Measurements from ENCODE around the gene CDK5RAP1.

Gene CDK5RAP1

DNA sequence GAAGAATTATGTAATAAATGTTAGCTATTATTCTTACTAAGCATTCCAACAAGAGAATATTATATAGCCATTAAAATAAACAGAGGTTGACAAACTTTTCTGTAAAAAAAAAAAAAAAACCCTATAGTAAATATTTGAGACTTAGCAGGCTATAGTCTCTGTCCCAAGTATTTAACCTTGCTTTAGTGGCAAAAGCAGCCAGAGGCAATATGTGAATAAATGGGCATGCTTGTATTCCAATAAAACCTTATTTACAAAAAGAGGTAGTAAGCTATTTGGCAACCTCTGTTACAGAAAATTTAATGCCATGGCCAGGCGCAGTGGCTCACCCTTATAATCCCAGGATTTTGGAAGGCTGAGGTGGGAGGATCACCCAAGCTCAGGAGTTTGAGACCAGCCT, 14.6 kb downstream of the CDK5RAP1 start:
- DNase-seq (ENCODE audit: low read depth in 2 of 2): no peak

- DNase-seq (ENCODE audit: low read depth in 2 of 2): no peak
These were observed 24.0 kb downstream of the CDK5RAP1 start for GRCh38 chr20:33377366-33377765.

DNA sequence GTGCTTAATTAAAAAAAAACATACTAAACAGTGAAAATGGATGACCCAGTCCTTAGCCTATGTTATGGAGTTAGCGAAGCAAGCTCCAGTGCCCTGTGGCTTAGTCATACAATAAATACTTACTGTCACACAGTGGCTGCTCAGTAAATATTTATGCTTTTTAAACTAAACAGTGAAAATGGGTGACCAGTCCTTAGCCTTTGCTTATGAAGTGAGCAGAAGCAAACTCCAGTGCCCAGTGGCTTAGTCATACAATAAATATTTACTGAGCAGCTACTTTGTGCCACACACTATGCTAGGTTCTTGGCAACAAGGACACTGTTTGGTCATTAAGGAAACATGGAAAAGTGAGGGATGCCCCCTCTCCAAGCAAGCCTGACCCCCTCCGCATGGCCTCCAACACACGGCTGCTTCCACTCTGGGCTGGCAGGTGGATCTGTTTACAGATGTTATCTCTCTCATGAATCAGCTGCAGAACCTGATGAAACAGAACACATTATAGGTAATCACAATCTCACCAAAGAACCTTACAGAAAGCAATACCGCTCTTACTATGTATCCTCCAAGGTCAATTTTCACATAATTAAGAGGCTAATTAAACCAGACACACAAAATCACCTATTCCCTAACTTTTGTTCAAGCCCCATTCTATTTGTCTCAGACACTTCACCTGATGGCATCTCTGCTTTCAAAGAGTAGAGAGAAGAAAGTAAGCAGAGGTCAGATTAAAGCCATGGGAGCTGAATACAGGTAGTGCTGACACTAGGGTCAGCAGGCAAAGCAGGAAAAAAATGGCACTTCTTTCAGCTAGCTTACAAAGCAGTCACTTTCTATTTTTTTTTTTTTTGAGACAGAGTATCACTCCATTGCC, 27.3 kb downstream of the CDK5RAP1 start:
- no peak for DNase-seq (ENCODE audit: low read depth in 2 of 2)

DNA sequence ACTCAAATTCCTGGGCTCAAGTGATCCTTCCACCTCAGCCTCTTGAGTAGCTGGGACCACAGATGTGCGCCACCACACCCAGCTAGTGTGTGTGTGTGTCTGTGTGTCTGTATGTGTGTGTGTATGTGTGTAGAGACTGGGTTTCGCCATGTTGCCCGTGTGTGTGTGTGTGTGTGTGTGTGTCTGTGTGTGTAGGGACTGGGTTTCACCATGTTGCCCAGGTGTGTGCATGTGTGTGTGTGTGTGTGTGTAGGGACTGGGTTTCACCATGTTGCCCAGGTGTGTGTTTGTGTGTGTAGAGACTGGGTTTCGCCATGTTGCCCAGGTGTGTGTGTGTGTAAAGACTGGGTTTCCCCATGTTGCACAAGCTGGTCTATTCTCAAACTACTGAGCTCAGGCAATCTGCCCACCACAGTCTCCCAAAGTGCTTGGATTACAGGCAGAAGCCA, 28.3 kb downstream of the CDK5RAP1 start:
- no peak for DNase-seq (ENCODE audit: low read depth in 2 of 2)

DNA sequence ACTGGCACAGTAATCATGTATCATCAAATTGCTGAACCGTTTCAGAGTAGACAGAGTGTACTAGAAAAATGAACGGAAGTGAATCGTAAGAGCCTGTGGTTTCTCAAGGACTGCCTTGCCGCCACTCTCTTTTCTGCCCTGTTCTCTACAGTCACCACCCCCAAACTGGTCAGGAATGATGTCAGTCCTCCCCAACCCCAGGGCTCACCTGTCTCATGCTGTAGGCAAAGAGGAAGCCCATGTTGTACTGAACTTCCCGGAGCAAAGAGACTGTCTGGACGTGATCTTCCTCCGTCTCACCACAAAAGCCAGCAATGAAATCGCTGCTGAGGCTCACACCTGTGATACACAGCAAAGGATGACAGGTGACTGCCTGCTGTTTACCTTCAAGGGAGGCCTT, 31.0 kb downstream of the CDK5RAP1 start:
- peak; percentile 11 to 16 for DNase-seq (ENCODE audit: low read depth in 2 of 2)

DNA sequence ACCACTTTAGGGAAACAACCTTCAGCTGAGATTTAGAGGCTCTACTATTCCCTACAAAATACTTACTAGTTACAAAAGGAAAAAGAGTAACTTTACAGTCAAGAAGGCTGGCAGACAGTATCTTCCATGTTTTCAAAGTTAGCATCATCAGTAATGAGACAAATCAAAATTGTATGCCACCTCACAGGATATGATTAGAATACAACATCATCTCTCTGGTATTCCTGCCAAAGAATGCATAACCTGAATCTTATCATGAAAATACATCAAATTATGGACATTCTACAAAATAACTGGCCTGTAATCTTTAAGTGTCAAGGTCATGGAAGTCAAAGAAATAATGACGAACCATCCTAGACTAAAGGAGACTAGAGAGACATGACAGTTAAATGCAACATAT, 38.4 kb downstream of the CDK5RAP1 start:
- no peak for DNase-seq (ENCODE audit: low read depth in 2 of 2)

- no peak for DNase-seq (ENCODE audit: low read depth in 2 of 2)
These were observed 41.7 kb downstream of the CDK5RAP1 start for GRCh38 chr20:33359399-33360261.

- no peak for DNase-seq (ENCODE audit: low read depth in 2 of 2)
These were observed 48.3 kb downstream of the CDK5RAP1 start for GRCh38 chr20:33353013-33353402.

GRCh38 chr20:33352258-33353012, 48.9 kb downstream of the CDK5RAP1 start:
- no peak for DNase-seq (ENCODE audit: low read depth in 2 of 2)

DNA sequence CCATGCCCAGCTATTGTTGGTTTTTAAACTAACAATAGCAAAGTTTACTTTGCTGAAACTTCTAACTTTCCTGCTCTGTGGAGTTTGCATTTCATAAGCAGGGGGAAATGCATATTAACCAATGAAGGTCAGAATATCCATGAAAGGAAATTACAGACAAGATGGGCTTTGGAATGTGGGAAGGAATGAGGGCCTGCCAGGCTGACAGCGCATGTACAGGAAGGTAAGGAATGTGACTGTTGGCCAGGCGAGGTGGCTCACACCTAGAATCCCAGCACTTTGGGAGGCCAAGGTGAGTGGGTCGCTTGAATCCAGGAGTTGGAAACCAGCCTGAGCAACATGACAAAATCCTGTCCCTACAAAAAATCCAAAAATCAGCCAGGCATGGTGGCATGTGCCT, 49.6 kb downstream of the CDK5RAP1 start:
- DNase-seq (ENCODE audit: low read depth in 2 of 2): no peak

DNA sequence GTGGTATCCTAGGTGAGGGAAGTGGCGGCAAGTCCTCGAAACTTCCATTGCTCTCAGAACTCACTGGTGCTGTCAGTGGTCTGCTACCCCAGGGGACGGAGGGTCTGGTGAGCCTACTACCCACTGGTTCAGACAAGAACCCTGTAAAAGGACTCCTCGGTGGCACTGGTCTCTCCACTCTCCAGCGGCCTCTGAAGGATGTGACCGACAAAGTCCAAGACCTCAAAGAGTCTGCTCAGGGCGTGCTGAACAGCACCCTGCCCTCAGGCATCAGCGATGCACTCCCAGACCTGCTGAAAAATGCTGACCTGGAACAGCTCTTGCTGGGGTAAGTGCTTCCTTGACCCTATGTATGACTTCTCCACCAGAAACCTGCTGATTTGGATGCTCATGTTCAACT, 51.8 kb downstream of the CDK5RAP1 start:
- DNase-seq (ENCODE audit: low read depth in 2 of 2): no peak

- no peak for DNase-seq (ENCODE audit: low read depth in 2 of 2)
These were observed 53.0 kb downstream of the CDK5RAP1 start for GRCh38 chr20:33348136-33348937.

DNA sequence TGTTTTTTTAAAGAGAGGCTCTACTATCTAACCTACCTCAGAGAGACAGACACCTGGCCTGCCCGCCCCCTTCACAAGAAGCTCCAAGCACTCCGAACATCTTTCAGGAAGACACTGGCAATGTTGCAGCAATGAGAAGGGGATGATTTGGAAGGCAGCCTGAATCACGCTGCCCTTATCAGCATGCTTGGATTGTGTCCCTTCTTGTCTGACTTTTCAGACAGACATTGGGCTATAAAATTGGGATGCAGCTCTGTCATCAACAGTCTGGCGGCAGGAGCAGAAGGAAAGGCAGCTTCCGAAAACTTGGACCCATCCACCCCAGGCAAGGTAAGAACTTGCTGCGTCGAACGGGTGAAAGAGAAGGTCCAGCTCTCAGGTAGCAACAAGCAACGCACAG, 56.0 kb downstream of the CDK5RAP1 start:
- DNase-seq (ENCODE audit: low read depth in 2 of 2): no peak

GRCh38 chr20:33343521-33343920, 57.8 kb downstream of the CDK5RAP1 start:
- DNase-seq (ENCODE audit: low read depth in 2 of 2): no peak

GRCh38 chr20:33339515-33340058, 61.7 kb downstream of the CDK5RAP1 start:
- no peak for DNase-seq (ENCODE audit: low read depth in 2 of 2)

DNA sequence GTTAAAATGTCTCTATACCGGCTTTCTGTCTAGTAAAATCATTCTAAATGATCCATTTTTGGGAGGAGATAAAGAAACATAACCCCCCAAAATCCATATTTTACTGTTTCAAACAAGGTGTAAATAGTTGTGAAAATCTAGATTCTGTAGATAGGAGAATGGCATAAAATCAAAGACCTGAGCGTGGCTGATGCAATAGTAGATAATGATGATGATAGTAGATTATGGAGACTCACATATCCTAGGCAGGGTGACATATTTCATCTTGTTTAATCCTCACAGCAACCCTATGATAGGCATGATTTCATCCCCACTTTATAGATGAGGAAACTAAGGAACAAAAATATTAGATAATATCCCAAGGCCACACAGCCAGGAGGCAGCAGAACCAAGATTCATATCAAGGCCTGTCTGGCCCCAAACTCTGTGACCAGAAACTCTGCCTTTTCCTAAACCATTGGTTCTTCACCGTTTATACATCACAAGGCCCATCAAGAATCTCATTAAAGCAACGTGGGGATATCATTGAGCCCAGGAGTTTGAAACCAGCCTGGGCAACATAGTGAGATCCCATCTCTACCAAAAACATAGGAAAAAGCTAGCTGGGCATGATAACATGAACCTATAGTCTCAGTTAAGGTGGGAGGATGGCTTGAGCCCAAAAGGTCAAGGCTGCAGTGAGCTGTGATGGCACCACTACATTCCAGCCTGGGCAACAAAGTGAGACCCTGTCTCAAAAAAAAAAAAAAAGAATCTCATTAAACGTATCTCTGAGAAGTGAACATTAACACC, 62.7 kb downstream of the CDK5RAP1 start:
- no peak for DNase-seq (ENCODE audit: low read depth in 2 of 2)

- no peak for DNase-seq (ENCODE audit: low read depth in 2 of 2)
These were observed 63.7 kb downstream of the CDK5RAP1 start for GRCh38 chr20:33337531-33338165.

GRCh38 chr20:33337119-33337518, 64.2 kb downstream of the CDK5RAP1 start:
- DNase-seq (ENCODE audit: low read depth in 2 of 2): no peak

DNA sequence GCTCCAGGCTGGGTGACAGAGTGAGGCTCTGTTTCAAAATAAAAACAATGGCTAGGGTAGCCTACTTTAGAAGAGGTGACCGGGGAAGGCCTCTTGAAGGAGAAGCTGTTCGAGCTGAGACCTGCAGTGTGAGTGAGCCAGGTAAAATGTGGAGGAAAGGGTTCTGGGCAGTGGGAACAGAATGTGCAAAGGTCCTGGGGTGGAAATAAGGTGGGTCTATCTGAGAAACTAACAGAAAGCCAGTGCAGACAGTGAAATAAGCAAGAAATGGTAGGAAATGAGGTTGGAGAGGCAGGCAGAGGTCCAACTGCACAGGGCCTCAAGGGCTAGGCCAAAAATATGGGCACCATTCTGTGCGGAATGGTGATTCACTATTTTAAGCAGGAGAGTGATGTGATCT, 64.9 kb downstream of the CDK5RAP1 start:
- DNase-seq (ENCODE audit: low read depth in 2 of 2): no peak

GRCh38 chr20:33334111-33334510, 67.2 kb downstream of the CDK5RAP1 start:
- DNase-seq (ENCODE audit: low read depth in 2 of 2): no peak
